HG02852 (cell line): ENCODE measurements around the gene HDAC7.

Source experiments
- ATAC-seq: cut with Tn5 transposase; IDR thresholded peaks from one replicate; pipeline ENCODE4 v1.9.1; 2021; ENCODE audit warnings: mild to moderate bottlenecking, moderate library complexity; ENCODE audit not compliant: unreplicated experiment

HDAC7 gene

DNA sequence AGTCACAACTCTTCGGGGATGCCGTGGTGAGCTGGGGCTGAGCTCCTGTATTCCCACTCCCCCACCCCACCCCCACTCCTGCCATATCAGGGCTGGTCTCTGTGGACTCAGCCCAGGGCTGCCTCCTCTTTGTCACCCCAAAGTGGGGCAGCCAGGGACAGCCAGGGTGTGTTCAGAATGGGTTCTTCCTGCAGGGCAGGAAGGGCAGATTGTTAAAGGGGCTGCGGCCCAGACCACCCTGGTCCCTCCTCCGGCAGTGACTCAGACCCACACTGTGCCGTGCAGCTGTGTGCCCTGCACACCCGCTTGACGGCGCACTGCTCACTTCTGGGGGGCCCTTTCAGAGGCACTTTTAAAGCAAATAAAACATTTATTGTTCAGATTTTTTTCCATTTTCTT is 37.3 kb downstream of the HDAC7 start:
- ATAC-seq: no peak

DNA sequence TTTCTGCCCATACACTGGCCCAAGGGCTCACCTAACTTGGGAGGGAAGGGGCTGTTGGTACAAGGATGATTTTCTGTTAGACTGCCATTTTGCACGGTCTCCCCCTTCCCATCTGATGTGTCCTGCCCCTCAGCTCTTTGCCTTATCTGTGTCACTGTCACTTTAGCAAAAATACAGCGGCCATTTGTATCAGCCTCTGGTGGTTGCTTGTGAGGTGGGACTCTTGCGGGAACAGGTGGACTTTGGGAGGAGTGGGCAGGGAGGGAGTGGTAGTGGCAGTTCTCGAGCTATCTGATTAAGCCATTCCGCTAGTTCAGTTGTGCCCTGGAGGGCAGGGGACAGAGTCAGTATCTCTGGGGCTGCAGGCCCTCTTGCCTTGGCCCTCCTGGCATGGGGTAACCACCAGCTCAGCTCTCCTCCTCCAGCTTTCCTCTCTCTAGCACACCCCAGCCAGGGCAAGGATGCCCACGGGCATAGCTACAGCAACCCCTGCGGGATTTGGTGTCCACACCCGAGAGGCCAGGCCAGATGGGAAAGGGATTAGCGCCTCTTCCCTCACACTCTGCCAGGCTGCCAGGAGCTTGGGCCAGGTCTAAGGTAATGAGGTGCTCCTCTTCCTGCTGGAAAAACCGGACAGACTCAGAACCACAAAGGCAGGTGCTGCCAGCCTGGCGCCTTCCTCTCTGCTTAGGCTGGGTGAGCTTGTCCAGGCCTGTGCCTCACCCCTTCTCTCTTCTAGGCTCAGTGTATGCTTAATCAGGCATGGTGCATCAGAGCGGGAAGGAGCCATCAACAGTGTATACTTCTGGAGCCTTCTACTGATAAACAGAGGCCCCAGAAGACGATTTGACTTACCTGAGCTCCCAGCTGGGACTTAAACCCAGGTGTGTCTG is 38.0 kb downstream of the HDAC7 start:
- ATAC-seq: no peak

DNA sequence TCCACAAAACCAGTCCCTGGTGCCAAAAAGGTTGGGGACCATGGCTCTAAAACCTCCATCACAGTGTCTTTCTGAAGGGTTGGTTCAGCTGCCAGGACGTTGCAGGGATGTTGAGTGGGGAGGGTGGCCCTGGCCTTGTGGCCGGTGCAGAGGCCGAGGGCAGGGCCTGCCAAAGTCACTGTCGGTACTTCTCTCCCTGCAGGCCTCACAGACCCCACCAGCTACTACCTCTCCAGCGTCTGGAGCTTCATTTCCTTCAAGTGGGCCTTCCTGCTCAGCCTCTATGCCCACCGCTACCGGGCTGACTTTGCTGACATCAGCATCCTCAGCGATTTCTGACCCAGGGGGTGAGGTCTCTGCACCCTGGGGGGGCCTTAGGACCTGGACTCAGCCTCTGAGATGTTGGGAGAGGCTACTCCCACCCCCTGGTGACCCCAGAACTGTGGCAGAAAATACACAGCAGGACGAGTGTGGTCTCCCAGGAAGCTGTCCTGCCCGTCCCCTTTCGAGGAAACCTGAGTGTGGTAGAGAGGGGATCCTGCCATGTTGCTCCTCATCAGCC is 39.7 kb downstream of the HDAC7 start:
- ATAC-seq: no peak

DNA sequence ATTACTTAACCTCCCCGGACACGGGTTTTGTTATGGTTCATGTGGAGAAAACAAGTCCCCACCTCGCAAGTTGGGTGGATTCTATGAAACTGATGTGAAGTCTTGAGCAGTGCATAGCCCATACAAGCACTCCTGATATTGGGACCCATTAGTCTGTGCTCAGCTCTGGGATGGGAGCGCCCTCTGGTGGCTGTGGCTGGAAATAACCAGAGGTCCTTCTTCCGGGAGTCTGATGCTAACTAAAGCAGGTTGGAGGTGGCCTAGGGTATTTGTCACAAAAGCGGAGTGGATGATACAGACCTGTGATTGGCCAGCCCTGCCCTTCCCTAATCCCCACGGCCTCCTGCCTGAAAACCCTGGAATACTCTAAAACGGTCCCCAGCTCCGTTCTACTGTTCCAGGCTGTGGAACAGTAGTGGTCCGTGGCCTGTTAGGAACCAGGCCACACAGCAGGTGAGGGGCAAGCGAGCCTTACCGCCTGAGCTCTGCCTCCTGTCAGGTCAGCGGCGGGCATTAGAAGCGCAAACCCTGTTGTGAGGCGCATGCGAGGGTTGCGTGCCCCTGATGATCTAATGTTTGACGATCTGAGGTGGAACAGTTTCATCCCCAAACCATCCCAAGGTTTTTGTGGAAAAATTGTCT is 40.3 kb downstream of the HDAC7 start:
- ATAC-seq: peak; percentile 87

DNA sequence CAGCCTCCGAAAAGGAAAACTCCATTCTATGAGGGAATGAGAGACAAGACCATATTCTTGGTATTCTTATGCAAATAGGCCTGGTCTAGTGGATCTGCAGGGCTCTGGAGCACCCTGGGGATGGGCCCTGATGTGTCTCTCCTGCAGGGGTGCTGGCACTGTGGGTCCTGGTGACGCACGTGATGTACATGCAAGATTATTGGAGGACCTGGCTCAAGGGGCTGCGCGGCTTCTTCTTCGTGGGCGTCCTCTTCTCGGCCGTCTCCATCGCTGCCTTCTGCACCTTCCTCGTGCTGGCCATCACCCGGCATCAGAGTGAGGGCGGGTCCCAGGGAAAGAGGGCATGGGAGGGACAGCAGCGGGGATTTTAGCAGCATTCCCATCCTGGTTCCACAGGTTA is 40.8 kb downstream of the HDAC7 start:
- ATAC-seq: no peak

DNA sequence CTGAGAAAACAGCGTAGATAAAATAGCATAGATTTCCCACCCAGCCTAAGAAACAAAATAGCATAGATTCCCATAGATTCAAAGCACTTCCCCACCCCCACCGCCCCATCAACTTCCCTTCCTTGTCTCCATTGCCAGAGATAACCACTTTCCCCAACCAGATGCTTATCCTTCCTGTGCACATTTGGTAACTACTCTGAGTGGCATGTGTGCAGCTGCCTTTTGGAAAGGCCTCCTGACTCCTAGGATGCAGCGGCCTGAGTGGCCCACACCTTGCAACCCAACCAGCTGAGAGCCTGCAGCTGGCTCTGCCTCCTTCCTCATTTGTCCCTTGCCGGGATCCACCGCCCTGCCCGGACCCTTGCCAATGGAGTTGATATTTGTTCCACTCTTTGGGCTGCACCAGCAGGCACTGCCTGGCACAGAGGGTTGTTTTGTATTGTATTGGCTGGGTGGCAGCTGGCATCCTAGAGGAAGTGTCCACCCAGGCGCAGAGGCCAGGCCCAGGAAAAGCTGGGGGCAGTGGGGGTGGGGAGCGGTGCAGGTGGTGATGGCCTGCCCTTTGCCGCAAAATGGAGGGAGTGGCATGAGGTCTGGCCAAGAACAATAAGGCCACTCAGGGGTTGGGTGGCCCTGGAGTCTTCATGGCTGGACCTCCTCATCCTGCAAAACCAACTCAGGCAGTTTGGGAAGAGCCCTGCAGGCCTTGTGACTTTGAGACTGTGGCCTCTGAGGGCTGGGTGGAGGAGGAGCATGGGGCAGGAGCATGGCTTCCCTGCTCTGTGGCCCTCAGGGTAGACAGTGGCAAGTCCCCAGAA is 41.8 kb downstream of the HDAC7 start:
- no peak for ATAC-seq

DNA sequence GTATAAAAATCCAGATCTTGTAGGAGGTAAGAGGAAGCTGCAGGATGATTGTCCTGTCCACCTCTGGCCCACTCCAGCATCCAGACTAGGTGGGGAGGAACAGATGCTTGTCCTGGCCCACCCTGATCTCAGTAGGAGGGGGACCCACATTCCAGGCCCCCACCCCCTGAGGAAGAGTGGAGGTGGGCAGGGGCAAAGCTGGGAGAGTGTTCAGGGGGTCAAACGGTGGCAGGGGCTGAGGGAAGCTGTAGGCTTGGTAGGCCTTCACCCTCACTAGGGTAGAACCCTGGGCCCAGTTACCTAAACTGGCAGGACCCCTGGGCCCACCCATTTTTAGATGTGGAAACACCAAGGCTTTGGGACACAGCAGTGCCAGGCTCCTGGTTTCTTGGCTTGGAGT is 42.6 kb downstream of the HDAC7 start:
- ATAC-seq: no peak

DNA sequence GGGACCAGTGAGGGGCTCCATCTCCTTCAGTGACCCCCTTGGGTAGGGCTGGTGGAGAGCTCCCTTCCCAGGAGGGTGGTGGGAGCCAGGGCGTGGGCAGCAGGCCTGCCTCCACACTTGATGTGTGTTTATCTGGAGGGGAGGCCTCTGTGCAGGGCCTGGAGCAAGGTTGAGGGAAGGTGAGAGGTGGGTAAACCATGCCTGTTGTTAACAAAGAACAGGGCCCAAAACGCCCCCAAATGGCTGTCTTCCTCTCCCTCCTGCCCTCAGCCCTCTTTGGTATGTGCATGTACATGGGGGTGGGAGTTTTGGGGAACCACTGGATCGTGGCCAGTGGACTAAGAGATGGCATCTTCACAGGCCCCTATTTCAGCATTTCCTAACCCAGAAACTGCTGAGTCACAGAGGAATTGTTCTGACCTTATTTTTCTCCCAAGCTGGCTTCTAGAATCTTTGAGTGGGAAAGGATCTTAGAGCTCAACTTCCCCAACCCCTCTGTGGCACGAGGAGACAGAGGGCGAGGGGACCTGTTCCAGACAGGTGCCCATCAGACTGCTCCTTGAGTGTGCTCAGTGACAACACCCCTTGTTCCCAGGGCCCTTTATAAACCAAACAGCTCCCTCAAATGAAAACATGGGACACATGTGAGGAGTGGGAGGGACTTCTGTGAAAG is 43.1 kb downstream of the HDAC7 start:
- ATAC-seq: no peak

DNA sequence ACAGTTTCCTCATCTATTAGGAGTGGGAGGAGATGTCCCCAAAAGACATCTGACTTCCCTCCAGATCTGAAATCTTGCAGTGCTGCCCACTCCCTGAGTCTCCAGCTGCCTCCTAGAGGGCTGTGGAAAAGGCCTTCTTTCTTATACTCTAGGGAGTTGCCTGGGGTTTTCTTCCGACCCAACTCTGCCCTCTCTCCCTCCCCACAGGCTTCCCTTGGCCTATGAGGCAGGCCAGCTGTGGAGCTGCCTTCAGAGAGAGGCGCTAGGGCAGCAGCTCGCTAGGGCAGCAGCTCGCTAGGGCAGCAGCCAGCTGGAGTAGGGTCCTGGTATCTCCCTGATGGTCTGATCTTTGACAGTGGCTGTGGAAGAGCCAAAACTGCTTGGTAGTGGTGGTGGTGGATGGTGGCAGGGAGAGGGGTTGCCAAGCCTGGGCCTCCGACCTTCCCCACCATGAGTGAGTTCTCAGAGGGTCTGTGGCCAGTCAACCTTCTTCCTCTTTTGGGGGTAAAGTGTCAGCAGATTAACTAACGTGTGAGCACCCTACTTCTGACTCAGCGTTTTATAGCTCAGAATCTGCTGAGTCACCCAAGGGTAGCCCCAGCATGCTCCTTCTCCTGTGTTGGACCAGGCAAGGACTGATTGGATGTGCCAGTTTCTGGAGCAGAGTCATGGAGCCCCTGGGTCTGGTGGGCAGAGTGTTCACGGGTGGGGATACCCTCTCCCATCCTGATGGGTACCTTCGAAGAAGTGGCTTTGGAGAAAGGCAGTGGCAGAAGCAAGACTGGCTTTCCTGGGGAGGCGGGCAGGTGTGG is 44.4 kb downstream of the HDAC7 start:
- ATAC-seq: no peak

DNA sequence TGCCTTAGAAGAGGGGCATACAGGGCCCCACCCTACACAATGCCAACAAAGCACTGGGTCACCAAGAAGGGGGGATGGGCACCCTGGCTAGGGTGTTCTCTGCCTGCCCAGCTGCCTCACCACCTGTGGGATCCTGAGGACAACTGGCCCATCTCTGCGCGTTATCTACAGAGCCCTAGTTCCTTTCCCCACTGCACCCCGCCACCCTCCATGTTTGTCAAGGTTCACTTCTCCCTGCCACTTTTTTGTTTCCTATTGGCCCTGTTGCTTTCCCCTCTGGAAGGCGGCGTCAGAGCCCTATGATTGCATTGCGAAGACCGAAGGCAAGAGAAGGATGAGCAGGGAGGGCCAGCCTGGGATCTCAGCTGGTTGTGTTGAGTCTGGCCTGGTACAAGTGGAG is 45.0 kb downstream of the HDAC7 start:
- no peak for ATAC-seq

DNA sequence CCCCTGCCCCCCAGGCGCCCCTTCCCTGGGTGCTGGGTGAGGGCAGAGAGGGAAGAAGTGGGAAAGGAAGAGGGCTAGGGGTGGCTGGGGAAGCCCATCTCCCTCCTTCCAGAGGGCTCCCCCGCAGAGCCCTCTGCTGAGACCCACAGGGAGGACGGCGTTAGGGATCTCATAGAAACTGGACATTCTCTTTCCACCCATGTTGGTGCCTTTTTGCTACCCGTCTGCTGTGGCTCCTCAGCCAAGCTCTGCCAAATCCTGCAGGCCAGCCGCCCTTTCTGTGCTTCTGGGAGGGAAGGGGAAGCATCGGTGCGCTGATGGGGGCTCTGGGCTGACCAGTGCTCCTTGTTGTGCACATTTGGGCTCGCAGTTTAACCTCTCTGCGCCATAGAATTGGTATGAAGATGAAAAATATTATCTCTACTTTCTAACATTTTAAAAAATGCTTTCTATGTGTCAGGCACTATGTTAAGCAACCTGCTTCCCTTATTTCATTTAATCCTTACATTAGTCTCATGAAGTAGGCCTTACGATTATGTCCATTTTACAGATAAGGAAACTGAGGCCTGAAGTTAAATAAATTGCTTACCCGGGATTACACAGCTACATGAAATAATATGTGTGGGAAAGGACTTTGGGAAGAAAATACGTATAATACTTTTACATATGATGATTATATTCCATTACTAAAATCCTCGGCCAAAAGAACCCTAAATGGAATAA is 45.7 kb downstream of the HDAC7 start:
- ATAC-seq: no peak

DNA sequence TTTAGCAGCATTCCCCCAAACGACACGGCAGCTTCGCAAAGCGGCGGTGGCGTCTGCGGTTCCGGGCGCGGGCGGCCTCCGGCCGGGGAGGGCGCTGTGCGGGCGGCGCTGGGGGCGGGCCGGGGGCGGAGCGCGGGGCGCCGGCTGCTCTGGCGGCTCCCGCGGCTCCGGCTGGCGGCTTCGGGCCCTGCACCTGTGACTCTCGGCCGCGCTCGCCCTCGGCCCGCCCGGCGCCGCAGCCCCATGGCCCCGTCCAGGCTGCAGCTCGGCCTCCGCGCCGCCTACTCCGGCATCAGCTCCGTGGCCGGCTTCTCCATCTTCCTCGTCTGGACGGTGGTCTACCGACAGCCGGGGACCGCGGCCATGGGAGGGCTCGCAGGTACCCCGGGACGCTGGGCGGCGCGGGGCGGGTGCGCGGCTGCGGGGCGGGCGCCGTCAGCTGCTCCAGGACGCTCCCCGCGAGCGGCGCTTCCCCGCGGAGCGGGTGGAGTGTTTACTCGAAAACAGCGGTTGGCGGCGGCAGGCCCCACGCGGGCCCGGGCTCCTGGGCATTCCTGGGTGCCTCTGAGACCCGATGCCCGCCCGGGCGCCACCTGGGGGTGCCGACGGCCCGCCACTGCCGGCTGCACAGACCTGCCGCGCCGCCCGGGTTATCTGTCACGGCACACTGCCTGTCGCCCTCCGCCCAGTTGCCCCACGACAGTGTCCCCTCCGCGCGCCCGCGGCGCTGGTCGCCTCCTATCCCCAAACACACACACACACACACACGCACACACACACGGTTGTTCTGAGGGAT is 46.4 kb downstream of the HDAC7 start, which contains the start of gene SLC48A1:
TSS of gene SLC48A1 (plus strand) at position 177 of the 796 bp plus-strand sequence. CDS start at position 244, 67 bp downstream.
- ATAC-seq: peak; percentile 83

DNA sequence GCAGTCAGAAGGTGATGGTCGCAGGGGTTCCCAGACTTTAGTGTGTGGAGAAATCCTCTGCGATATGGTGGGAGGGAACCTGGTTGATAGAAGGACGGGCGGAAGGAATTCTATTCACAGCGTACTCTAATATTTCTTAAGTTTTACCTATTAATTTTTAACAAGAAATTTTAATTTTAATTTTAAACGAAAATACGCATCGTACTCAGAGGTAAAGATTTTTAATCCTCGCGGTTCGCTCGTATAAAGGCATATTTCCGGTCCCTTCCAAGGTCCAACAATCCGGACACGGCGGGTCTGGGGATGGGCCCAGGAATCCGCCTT is 47.0 kb downstream of the HDAC7 start:
- ATAC-seq: no peak

DNA sequence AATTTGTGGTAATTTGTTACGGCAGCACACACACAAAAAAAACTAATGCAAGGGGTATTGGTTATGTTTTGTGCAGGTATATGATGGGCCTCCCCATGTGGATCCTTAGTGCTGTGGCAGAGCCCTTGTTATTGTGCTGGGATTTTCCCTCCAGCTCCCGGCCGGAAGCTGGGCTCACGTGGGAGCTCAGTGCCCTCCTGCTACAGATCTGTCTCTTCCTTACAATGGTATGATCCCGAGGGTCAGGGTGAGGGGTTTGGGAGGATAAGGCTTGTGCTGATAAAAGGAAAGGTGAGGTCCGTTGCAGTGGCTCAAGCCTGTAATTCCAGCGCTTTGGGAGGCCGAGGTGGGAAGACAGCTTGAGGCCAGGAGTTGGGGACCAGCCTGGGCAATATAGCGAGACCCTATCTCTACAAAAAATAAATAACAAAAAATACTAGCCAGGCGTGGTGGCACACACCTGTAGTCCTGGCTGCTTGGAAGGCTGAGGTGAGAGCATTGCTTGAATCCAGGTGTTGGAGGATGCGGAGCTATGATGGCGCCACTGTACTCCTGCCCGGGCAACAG is 47.5 kb downstream of the HDAC7 start:
- ATAC-seq: no peak

DNA sequence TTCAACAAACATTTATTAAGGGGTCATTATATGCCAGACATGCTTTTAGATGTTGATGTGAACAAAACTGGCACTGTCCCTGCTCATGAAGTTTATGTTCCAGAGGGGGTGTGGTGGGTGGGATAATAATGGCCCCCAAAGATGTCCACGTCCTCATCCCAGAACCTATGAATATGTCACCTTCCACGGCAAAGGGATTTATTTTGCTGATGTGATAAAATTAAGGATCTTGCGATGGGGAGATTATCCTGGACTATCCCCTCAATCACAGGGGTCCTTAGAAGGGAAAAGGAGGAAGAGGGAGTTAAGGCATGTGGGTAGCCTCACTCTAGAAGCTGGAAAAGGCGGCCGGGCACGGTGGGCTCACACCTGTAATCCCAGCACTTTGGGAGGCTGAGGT is 48.4 kb downstream of the HDAC7 start:
- ATAC-seq: no peak

DNA sequence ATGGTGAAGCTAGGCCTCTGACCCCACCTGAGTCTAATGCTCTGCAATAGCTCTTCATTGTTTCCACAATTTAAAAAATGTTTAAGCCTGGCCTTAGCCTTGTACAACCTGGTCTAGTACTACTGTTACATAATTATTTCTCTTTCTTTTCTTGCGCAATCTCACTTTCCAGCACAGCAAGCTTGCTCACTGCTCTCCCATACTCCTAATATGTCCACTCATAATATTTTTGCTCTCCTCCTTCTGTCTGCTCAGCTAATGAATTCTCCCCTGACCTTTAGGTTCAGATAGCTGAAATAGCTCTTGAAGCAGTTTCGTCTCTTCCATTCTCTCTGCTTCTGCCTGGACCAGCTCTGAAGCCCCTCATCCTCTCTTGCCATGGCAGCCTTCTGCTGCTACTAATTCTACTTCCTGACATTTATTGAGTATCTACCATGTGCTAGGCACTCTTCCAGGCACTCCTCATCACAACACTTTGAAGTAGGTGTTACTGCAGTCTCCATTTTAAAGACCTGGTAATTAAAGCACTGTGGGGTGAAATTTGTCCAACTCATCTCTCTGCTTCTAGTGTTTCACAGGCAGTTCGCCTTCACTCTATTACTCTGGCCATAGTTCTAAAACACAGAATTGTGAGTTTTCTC is 49.5 kb downstream of the HDAC7 start:
- ATAC-seq: no peak

DNA sequence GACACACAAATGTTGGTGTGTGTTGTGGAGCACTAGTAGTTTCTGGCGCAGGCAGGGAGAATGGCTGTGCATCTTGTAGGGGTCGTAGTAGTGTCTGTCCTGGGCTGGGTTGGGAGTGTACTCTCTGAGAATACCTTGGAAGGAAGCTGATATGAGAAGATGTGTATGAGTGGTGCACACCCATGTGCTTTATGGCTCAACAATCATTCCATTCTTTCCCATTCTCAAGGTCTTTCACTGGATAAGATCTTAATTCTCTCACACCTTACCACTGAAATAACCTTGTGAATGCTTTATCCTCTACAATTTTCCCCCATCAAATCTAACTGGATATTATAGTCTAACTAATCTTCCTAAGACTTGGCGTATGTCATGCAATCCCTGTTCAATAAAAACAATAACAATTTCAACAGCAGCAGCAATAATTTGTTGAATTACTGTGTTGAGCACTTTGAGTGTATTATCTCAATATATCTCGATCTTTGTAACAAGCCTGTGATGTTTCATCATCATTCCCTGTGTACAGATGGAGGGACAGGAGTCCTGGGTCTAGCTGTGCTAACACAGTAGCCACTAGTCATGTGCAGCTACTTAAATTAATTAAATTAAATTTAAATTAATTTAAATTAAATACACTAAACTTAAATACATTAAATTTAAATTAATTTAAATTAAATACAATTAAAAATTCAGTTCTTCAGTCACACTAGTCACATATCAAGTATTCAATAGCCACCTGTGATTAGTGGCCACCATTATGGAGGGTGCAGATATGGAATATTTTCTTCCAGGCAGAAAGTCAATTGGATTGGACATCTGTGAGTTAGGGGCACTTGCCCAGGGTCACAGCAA is 50.2 kb downstream of the HDAC7 start:
- ATAC-seq: no peak
